ENCODE measurements around the gene ABCF2. TPM values are rescaled to one million over a fixed set of nuclear protein-coding genes. Genes with fewer than 3 reads are reported as not detected.

Gene ABCF2
- total RNA-seq, 4 donors from 2014 or later: 28.5 to 93.4 (median 44.7) TPM

DNA sequence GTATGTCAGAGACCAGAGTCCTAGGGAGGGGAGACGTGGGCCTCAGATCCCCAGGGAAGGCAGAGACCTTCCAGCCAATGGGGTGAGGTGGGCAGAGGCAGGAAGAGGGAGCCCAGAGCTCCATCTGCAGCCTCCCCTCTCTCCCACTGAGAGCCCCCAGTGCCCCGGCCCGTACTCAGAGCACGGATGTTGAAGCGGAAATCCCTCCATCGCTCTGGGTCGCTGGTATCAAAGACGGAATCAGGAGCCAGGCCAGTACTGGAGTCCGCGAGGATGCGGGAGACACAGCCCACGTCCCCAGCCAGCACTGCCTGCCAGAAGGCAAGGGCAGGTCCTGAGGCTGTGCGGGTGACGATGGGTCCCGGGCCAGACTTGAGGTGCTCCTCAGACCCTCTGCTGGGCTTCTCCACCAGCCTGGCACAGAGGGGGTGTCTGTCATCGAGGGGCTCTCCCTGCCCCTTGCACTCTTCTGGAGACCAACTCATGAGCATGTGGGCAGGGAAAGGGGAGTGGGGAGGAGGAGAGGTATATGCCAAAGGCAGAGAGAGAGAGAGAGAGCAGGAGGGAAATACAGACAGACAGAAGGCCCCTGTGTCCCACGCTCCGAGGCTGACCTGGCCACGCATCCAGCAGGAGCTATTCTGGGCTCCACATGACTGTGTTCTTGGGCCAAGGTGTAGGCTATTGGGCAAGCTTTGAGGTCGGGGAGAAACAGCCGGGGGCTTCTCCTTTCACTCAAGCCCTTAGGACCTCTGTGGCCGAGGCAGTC is 40.2 kb downstream of the ABCF2 start, which contains the start of gene ASB10:
ASB10 (minus strand) TSS at position 611 of the 769 bp plus-strand sequence; CDS start at position 491, 120 bp downstream.
- ATAC-seq (ENCODE audit: low FRiP score): no peak
- DNase-seq (ENCODE audit: low spot score): no peak
- TF ChIP-seq, protein P1, sequence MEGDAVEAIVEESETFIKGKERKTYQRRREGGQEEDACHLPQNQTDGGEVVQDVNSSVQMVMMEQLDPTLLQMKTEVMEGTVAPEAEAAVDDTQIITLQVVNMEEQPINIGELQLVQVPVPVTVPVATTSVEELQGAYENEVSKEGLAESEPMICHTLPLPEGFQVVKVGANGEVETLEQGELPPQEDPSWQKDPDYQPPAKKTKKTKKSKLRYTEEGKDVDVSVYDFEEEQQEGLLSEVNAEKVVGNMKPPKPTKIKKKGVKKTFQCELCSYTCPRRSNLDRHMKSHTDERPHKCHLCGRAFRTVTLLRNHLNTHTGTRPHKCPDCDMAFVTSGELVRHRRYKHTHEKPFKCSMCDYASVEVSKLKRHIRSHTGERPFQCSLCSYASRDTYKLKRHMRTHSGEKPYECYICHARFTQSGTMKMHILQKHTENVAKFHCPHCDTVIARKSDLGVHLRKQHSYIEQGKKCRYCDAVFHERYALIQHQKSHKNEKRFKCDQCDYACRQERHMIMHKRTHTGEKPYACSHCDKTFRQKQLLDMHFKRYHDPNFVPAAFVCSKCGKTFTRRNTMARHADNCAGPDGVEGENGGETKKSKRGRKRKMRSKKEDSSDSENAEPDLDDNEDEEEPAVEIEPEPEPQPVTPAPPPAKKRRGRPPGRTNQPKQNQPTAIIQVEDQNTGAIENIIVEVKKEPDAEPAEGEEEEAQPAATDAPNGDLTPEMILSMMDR (IDR thresholded peaks at IDR 0.05): no peak

DNA sequence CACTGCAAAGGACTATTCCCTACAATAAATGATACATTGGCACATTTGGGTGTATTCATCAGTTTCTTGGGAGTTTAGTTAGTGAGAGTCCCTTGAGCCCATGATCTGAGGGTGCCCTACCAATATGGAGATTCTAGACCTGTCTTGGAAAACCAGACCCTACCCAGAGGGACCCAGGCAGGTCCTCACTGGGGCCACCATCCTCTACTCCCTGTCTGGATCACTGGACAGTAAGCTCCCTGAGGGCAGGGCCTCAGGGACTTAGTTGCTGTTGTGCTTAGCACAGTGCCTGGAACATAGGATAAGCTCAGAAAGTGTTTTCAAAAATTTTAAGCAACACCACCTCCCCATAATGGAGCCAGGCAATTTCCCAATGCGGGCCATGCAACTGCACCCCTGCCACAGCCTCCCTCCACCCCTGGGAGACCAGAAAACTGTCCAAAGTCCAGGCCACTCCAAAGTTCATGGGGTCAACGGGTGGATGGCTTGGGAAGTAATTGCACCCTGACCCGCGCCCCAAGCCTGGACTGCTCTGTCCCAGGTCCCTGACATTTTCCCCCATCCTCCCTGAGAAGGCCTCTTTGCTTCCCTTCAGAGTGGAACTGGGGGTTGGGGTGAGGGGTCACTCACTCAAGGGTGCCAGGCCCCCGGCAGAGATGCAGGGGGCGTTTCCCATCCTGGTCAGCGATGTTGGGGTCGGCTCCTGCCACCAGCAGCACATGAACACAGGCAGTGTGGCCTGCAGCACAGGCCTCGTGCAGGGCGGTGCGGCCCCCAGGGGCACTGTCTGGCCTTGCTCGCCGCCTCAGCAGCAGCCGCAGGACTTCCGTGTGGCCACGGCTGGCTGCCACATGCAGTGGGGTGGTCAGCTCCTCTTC is 41.0 kb downstream of the ABCF2 start:
- ATAC-seq (ENCODE audit: low FRiP score) (no peak), DNase-seq (ENCODE audit: low spot score) (no peak)
- TF ChIP-seq, protein P1 (IDR thresholded peaks at IDR 0.05): no peak

DNA sequence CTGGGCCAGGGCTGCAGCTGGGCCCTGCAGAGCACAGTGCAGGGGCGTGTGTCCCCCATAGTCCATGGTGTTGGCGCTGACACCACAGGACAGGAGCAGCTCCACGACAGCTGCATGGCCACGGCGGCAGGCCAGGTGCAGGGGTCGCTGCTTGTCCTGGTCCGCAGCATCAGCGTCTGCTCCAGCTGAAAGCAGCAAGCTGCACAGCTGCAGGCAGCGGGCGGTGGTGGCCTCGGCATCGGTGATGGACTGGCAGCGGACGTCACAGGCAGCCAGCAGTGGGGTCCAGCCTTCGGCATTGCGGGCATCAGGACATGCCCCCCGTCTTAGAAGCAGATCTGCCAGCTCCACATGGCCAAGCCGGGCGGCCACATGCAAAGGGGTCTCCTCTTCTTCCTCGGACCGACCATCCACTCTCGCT is 46.0 kb downstream of the ABCF2 start:
- TF ChIP-seq, protein P1 (IDR thresholded peaks at IDR 0.05): no peak
- no peak for DNase-seq (ENCODE audit: low spot score)
- ATAC-seq (ENCODE audit: low FRiP score): no peak

DNA sequence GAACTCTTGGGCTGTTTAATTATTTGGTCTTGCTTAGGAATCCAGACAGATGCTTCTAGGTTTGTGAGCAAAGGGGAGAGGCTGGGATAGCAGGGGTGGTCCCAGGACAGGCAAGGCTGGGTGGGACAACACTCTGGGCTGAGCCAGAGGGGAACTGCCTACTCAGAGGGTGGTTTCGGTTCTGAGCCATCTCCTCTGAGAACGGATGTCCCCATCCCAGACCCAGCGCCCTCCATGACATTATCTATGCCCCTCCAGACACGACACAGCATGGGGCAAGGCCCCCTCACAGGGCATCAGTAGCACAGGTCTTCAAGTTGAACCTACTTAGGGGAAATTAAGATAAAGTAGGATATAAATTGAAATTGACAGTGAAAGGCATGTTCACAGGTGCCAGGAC is 47.1 kb downstream of the ABCF2 start:
- TF ChIP-seq, protein P1 (IDR thresholded peaks at IDR 0.05): no peak
- ATAC-seq (ENCODE audit: low FRiP score) (no peak), DNase-seq (ENCODE audit: low spot score) (no peak)

DNA sequence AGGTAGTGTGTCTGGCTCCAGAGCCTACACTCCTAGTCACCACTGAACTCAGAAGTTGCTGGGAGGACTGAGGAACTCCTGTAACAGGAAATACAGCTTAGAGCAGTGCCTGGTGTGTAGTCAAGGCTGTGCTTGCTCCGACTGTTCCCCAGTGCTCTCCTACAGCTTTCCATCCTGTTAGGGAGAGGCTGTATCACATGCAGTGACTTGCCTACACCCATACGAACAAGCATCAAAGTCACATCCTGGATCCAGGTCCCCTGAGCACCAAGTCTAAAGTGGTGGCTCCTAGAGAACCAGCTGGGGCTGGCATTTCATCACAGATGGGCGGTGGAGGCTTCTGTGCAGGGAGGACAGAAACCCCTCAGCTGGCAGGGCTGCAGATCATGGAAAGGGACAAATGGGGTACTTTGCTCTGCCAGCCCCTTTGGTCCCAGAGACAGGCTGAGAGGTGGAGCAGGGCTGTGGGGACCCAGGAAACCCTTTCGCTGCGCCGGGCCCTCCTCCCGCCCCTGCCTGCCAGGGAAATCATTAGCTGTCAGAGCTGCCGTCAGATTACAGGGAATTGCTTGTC is 47.6 kb downstream of the ABCF2 start:
- no peak for ATAC-seq (ENCODE audit: low FRiP score)
- DNase-seq (ENCODE audit: low spot score): no peak
- TF ChIP-seq, protein P1 (IDR thresholded peaks at IDR 0.05): no peak

DNA sequence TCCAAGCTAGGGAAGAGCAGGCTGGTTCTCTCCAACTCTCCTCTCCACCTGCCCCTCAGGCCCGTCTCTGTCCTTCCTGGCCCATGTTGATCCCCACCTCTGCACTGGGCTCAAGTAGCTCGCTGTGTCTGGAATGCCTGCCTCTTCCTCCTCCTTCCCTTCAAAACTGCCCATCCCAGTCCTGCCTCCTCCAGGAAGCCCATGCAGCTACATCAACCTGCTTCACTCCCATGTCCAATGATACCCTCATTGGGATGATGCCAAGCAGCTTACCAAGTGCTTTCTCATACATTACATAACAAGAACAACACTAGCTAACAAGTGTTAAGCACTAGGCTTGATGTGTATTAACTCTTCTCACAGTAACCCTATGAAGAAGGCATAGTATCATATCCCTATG is 48.2 kb downstream of the ABCF2 start:
- no peak for ATAC-seq (ENCODE audit: low FRiP score)
- TF ChIP-seq, protein P1 (IDR thresholded peaks at IDR 0.05): no peak
- no peak for DNase-seq (ENCODE audit: low spot score)

Data from omental fat pad (tissue), 4 donors.